ENCODE results near the gene RAPGEF4.
"Not testable (repeated sequence)": the region's sequence is repeated elsewhere in the genome, so short reads cannot be mapped to it uniquely, and the experiment has no call there.

- TF ChIP-seq CTCF (IDR thresholded peaks at IDR 0.05 in 2 of 3, conservative IDR thresholded peaks at IDR 0.05 in 1 of 3; ENCODE audit: borderline replicate concordance in 1 of 3, insufficient read depth in 1 of 3, low read depth in 2 of 3, low read length in 2 of 3); POLR2AphosphoS5 (IDR thresholded peaks at IDR 0.05; ENCODE audit: low read depth, low read length); REST (IDR thresholded peaks at IDR 0.05; ENCODE audit: low read depth); SIN3A (IDR thresholded peaks at IDR 0.05; ENCODE audit: low read depth); EZH2 (IDR thresholded peaks at IDR 0.05); POLR2A (IDR thresholded peaks at IDR 0.05; ENCODE audit: borderline replicate concordance, extremely low read depth, insufficient read depth, insufficient read length); SP1 (IDR thresholded peaks at IDR 0.05; ENCODE audit: low read depth); EZH2phosphoT487 (IDR thresholded peaks at IDR 0.05; ENCODE audit: borderline replicate concordance); JUND (IDR thresholded peaks at IDR 0.05); RAD21 (IDR thresholded peaks at IDR 0.05; ENCODE audit: low read depth); ZFX (IDR thresholded peaks at IDR 0.05); EGR1 (IDR thresholded peaks at IDR 0.05; ENCODE audit: low read depth); SRF (IDR thresholded peaks at IDR 0.05; ENCODE audit: low read depth); ZBTB33 (IDR thresholded peaks at IDR 0.05; ENCODE audit: extremely low read depth, insufficient replicate concordance, low read length): not testable (repeated sequence)
Measured at GRCh38 chr2:173038257-173038656, 302.6 kb downstream of the RAPGEF4 start.
